HepG2 (cell line): ENCODE data around the gene SIRPB2. TPM values are rescaled to one million over a fixed set of nuclear protein-coding genes. Genes with fewer than 3 reads are reported as not detected.
A peak's percentile ranks its signal among the peaks of the same experiment; 100 is the strongest.

ENCODE experiments used
- ELF3 ChIP-seq: IDR thresholded peaks from 2 replicates; pipeline ENCODE4 v1.6.1; 2016; ENCODE audit warnings: missing genetic modification reagents, missing compliant biosample characterization
- EZH2 ChIP-seq: conservative IDR thresholded peaks from 2 replicates; pipeline ENCODE4 v1.6.1; 2012; ENCODE audit warnings: mild to moderate bottlenecking, low read depth, low read length, moderate library complexity
- GLI4 ChIP-seq: sonication (generic); formaldehyde crosslinking; IDR thresholded peaks from 2 replicates; pipeline ENCODE4 v1.5.1; 2020; ENCODE audit warnings: missing genetic modification reagents, mild to moderate bottlenecking, moderate library complexity, borderline replicate concordance
- HIVEP1 ChIP-seq: sonication (generic); formaldehyde crosslinking; IDR thresholded peaks from 2 replicates; pipeline ENCODE4 v1.4.0; 2020; ENCODE audit warnings: mild to moderate bottlenecking, missing genetic modification reagents
- KDM4B ChIP-seq: sonication (generic); formaldehyde crosslinking; IDR thresholded peaks from 2 replicates; pipeline ENCODE4 v1.4.0; 2020; ENCODE audit warnings: missing genetic modification reagents
- KMT2B ChIP-seq: IDR thresholded peaks from 2 replicates; pipeline ENCODE4 v1.6.1; 2016; ENCODE audit warnings: missing genetic modification reagents, missing compliant biosample characterization
- NR2C2 ChIP-seq: sonication (generic); formaldehyde crosslinking; IDR thresholded peaks from 2 replicates; pipeline ENCODE4 v1.4.0; 2020; ENCODE audit warnings: missing genetic modification reagents, mild to moderate bottlenecking, moderate library complexity, borderline replicate concordance
- RARG ChIP-seq: sonication (generic); formaldehyde crosslinking; IDR thresholded peaks from 2 replicates; pipeline ENCODE4 v1.4.0; 2020; ENCODE audit warnings: low read depth, mild to moderate bottlenecking, missing genetic modification reagents
- RFX5 ChIP-seq: IDR thresholded peaks from 2 replicates; pipeline ENCODE4 v1.6.1; 2011; ENCODE audit warnings: low read depth, low read length, improper control_type of control experiment
- SP140L ChIP-seq: sonication (generic); formaldehyde crosslinking; IDR thresholded peaks from 2 replicates; pipeline ENCODE4 v1.4.0; 2020; ENCODE audit warnings: missing genetic modification reagents, borderline replicate concordance
- SPEN ChIP-seq: sonication (generic); formaldehyde crosslinking; IDR thresholded peaks from 2 replicates; pipeline ENCODE4 v1.5.1; 2020; ENCODE audit warnings: low read depth, mild to moderate bottlenecking, missing genetic modification reagents
- SRSF9 ChIP-seq: fragments of 200-400 bp; formaldehyde crosslinking; IDR thresholded peaks from 2 replicates; pipeline ENCODE4 v1.6.1; 2018; ENCODE audit warnings: borderline replicate concordance, mild to moderate bottlenecking, low read depth, low read length; ENCODE audit not compliant: insufficient read depth, poor library complexity, severe bottlenecking
- STAG1 ChIP-seq: sonication (generic); formaldehyde crosslinking; IDR thresholded peaks from 2 replicates; pipeline ENCODE4 v1.4.0; 2020; ENCODE audit warnings: missing genetic modification reagents
- SUZ12 ChIP-seq: fragments of 150-350 bp; IDR thresholded peaks from 2 replicates; pipeline ENCODE4 v1.6.1; 2014; ENCODE audit warnings: low read depth, low read length
- ZFP41 ChIP-seq: sonication (generic); formaldehyde crosslinking; IDR thresholded peaks from 2 replicates; pipeline ENCODE4 v1.4.0; 2020; ENCODE audit warnings: mild to moderate bottlenecking, missing genetic modification reagents, borderline replicate concordance
- ZNF10 ChIP-seq: sonication (generic); formaldehyde crosslinking; IDR thresholded peaks from 2 replicates; pipeline ENCODE4 v1.4.0; 2020; ENCODE audit warnings: mild to moderate bottlenecking, low read depth, missing genetic modification reagents, borderline replicate concordance
- ZNF354B ChIP-seq: sonication (generic); formaldehyde crosslinking; IDR thresholded peaks from 2 replicates; pipeline ENCODE4 v1.8.0; 2022; ENCODE audit warnings: mild to moderate bottlenecking, missing genetic modification reagents
- ZNF546 ChIP-seq: sonication (generic); formaldehyde crosslinking; conservative IDR thresholded peaks from 2 replicates; pipeline ENCODE4 v1.8.1; 2023; ENCODE audit warnings: mild to moderate bottlenecking, missing genetic modification reagents
- ZNF556 ChIP-seq: sonication (generic); formaldehyde crosslinking; IDR thresholded peaks from 2 replicates; pipeline ENCODE4 v1.4.0; 2020; ENCODE audit warnings: mild to moderate bottlenecking, missing genetic modification reagents, borderline replicate concordance
- ZNF644 ChIP-seq: IDR thresholded peaks from 2 replicates; pipeline ENCODE4 v1.6.1; 2016; ENCODE audit warnings: low read depth
- ZNF749 ChIP-seq: sonication (generic); formaldehyde crosslinking; IDR thresholded peaks from 2 replicates; pipeline ENCODE4 v1.8.0; 2022; ENCODE audit warnings: mild to moderate bottlenecking, missing genetic modification reagents, moderate library complexity, borderline replicate concordance
- ZNF788 ChIP-seq: sonication (generic); formaldehyde crosslinking; IDR thresholded peaks from 2 replicates; pipeline ENCODE4 v1.5.0; 2020; ENCODE audit warnings: mild to moderate bottlenecking, missing genetic modification reagents, borderline replicate concordance
- ZSCAN12 ChIP-seq: sonication (generic); formaldehyde crosslinking; IDR thresholded peaks from 2 replicates; pipeline ENCODE4 v1.9.0; 2021; ENCODE audit warnings: mild to moderate bottlenecking, missing genetic modification reagents
- polyA plus RNA-seq, 8 experiments: library from polyadenylated mRNA; depleted of rRNA in 3 of 8; stranded (reverse) in 7 of 8; unstranded in 1 of 8; fragments of >200 nt; fragmentation: Illumina TruSeq in 4 of 8; extraction: Trizol in 4 of 8; gene quantifications; 2 replicates each; pipeline versions ENCODE4 v1.2.1 to v1.2.3, GENCODE V29; 2011 to 2016; ENCODE audit warnings: low read depth in 4 of 8, missing spikeins in 1 of 8, mixed read lengths in 1 of 8; ENCODE audit not compliant: insufficient read depth in 1 of 8
- total RNA-seq, 5 experiments: library from RNA; depleted of rRNA; stranded (reverse); fragments of >200 nt; fragmentation: Illumina TruSeq; extraction: Trizol; gene quantifications; 2 replicates each; pipeline ENCODE4 v1.2.3, GENCODE V29; 2016; ENCODE audit warnings: low read depth in 1 of 5
- TF ChIP-seq, protein P1 (sequence below): sonication (generic); formaldehyde crosslinking; IDR thresholded peaks from 2 replicates; pipeline ENCODE4 v1.8.1; 2023; ENCODE audit warnings: mild to moderate bottlenecking, missing genetic modification reagents
- TF ChIP-seq, protein P2 (sequence below): sonication (generic); formaldehyde crosslinking; IDR thresholded peaks from 2 replicates; pipeline ENCODE4 v1.5.0; 2020; ENCODE audit warnings: missing genetic modification reagents
- TF ChIP-seq, protein P3 (sequence below): IDR thresholded peaks from 2 replicates; pipeline ENCODE4 v1.6.1; 2016; ENCODE audit warnings: missing compliant biosample characterization, missing genetic modification reagents, borderline replicate concordance
- TF ChIP-seq, protein P4 (sequence below): fragments of 450-650 bp; IDR thresholded peaks from 2 replicates; pipeline ENCODE4 v1.6.1; 2016

SIRPB2 gene
- total and polyA plus RNA-seq, 2 of the 13 experiments (the other 11 are each of a cell fraction or from before 2014, with no cell fraction given) = not detected

DNA sequence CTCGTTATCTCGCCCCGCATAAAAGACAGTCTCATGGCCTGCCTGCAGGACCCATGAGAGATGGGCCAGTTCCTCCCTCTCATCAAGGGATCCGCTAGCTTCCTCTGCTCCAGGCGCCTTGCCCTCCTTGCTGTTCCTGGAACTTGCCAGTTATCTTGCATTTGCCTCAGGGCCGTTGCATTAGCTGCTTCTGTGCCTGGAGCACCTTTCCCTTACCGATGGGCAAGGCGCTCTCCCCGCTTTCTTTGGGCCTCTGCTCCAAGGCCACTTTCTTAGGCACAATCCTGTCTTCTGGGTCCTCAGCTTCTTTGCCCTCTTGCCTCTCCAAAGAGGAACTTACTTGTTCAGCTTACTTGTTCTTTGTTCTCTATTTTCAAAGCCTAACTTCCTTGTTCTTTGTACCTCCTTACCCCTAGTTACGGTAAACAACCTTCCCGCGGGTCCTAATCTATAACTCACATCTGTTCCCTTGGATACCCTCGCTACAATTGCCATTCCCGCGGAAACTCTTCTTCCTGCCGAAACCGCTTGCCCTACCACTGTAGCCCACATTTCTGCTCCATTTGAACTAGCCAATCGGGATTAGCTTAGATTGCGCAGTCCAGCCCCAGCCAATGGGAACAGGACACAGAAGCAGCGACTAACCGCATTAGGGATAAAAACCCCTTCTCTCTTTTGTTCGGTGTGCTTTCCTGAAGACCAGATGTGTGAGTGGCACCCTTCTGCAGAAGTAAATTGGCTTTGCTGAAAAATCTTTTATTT lies 23.7 kb downstream of the SIRPB2 start (continued):
- TF ChIP-seq ZNF749 = no peak
- TF ChIP-seq, protein P1, sequence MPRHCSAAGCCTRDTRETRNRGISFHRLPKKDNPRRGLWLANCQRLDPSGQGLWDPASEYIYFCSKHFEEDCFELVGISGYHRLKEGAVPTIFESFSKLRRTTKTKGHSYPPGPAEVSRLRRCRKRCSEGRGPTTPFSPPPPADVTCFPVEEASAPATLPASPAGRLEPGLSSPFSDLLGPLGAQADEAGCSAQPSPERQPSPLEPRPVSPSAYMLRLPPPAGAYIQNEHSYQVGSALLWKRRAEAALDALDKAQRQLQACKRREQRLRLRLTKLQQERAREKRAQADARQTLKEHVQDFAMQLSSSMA (CRISPR knock-in tag) = 0 out of 2 replicates have a peak, but pooled peaks have one; percentile 23
- no peak for TF ChIP-seq EZH2
- no peak for TF ChIP-seq ZNF556 (CRISPR knock-in tag)
- TF ChIP-seq, protein P2, sequence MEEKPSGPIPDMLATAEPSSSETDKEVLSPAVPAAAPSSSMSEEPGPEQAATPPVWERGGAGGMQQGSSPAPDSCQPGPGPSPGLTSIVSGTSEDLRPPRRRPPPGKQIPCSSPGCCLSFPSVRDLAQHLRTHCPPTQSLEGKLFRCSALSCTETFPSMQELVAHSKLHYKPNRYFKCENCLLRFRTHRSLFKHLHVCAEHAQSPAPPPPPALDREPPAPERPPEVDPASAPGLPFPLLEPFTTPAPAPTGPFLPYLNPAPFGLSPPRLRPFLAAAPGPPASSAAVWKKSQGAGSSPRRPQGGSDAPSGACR (CRISPR knock-in tag) = 0 out of 2 replicates have a peak, but pooled peaks have one; percentile 42
- TF ChIP-seq ZFP41 (CRISPR knock-in tag) = no peak
- TF ChIP-seq, protein P3, sequence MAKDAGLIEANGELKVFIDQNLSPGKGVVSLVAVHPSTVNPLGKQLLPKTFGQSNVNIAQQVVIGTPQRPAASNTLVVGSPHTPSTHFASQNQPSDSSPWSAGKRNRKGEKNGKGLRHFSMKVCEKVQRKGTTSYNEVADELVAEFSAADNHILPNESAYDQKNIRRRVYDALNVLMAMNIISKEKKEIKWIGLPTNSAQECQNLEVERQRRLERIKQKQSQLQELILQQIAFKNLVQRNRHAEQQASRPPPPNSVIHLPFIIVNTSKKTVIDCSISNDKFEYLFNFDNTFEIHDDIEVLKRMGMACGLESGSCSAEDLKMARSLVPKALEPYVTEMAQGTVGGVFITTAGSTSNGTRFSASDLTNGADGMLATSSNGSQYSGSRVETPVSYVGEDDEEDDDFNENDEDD = peak; percentile 37; the same call in 1 of the 2 replicates
- 0 out of 2 replicates have a peak, but pooled peaks have one; percentile 39 for TF ChIP-seq HIVEP1 (CRISPR knock-in tag)
- TF ChIP-seq ZNF10 (CRISPR knock-in tag) = 0 out of 2 replicates have a peak, but pooled peaks have one; percentile 27
- TF ChIP-seq SP140L (CRISPR knock-in tag) = no peak
- TF ChIP-seq ZNF644 (CRISPR knock-in tag) = no peak
- TF ChIP-seq RARG (CRISPR knock-in tag) = no peak
- TF ChIP-seq SUZ12 = no peak
- no peak for TF ChIP-seq ZSCAN12 (CRISPR knock-in tag)
- 0 out of 2 replicates have a peak, but pooled peaks have one; percentile 31 for TF ChIP-seq KMT2B (CRISPR knock-in tag)
- TF ChIP-seq ZNF354B (CRISPR knock-in tag) = 0 out of 2 replicates have a peak, but pooled peaks have one; percentile 55
- TF ChIP-seq, protein P4, sequence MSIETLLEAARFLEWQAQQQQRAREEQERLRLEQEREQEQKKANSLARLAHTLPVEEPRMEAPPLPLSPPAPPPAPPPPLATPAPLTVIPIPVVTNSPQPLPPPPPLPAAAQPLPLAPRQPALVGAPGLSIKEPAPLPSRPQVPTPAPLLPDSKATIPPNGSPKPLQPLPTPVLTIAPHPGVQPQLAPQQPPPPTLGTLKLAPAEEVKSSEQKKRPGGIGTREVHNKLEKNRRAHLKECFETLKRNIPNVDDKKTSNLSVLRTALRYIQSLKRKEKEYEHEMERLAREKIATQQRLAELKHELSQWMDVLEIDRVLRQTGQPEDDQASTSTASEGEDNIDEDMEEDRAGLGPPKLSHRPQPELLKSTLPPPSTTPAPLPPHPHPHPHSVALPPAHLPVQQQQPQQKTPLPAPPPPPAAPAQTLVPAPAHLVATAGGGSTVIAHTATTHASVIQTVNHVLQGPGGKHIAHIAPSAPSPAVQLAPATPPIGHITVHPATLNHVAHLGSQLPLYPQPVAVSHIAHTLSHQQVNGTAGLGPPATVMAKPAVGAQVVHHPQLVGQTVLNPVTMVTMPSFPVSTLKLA = no peak
- no peak for TF ChIP-seq NR2C2 (CRISPR knock-in tag)
- no peak for TF ChIP-seq STAG1 (CRISPR knock-in tag)
- peak; percentile 76; the same call in 1 of the 2 replicates for TF ChIP-seq GLI4 (CRISPR knock-in tag)
- TF ChIP-seq SRSF9 = no peak
- peak; percentile 99 for TF ChIP-seq ELF3 (CRISPR knock-in tag)
- 0 out of 2 replicates have a peak, but pooled peaks have one; percentile 6 for TF ChIP-seq ZNF788
- no peak for TF ChIP-seq SPEN (CRISPR knock-in tag)
- TF ChIP-seq RFX5 = peak; percentile 36; the same call in 1 of the 2 replicates
- TF ChIP-seq KDM4B (CRISPR knock-in tag) = no peak
- no peak for TF ChIP-seq ZNF546 (CRISPR knock-in tag)
